IMR-90 (cell line): ENCODE measurements around the gene WWC2. TPM values are rescaled to one million over a fixed set of nuclear protein-coding genes. Genes with fewer than 3 reads are reported as not detected.

ENCODE experiments used
- ATAC-seq: fragments of 200-7000 bp; cut with Tn5 transposase; 2 replicates; pipeline ENCODE4 v1.9.1; 2020; ENCODE audit warnings: low read depth, mild to moderate bottlenecking, moderate library complexity
- BruUV-seq: library from RNA; stranded (reverse); fragments of 400-500 nt; replicated peaks from 2 replicates; lab custom pipeline; 2021; lab: Mats Ljungman, UMichigan
- CTCF ChIA-PET: fragments of 300-600 bp; formaldehyde crosslinking; extraction: SDS; loops from one replicate; lab custom pipeline; 2021; ENCODE audit warnings: antibody characterized with exemption; lab: Yijun Ruan, JAX
- POLR2A ChIA-PET: fragments of 300-600 bp; sonication (Branson Sonifier 250); formaldehyde crosslinking; loops from one replicate; lab custom pipeline; 2022; ENCODE audit warnings: antibody characterized with exemption; ENCODE audit not compliant: unreplicated experiment; lab: Charles Lee
- DNase-seq: peaks from one replicate; pipeline ENCODE4 v3.0.0; 2013
- H2AFZ ChIP-seq: replicated peaks from 2 replicates; pipeline ENCODE3; 2013; ENCODE audit warnings: low read length, mild to moderate bottlenecking; ENCODE audit not compliant: poor library complexity
- H2AK5ac ChIP-seq: 2 replicates; pipeline ENCODE4 v1.6.1; 2013; ENCODE audit warnings: low read depth, low read length, inconsistent platforms
- H2AK9ac ChIP-seq: replicated peaks from 2 replicates; pipeline ENCODE3; 2013; ENCODE audit warnings: mild to moderate bottlenecking, low read depth, low read length, moderate library complexity; ENCODE audit not compliant: poor library complexity
- H2BK120ac ChIP-seq: 2 replicates; pipeline ENCODE4 v1.6.1; 2013; ENCODE audit warnings: low read depth, low read length, inconsistent platforms
- H2BK15ac ChIP-seq: 3 replicates; pipeline ENCODE4 v1.6.1; 2013; ENCODE audit warnings: low read depth, low read length, inconsistent platforms
- H2BK20ac ChIP-seq: 2 replicates; pipeline ENCODE4 v1.6.1; 2013; ENCODE audit warnings: low read depth, mild to moderate bottlenecking, inconsistent platforms, low read length, moderate library complexity
- H2BK5ac ChIP-seq: 2 replicates; pipeline ENCODE4 v1.6.1; 2013; ENCODE audit warnings: mild to moderate bottlenecking, low read depth, low read length, inconsistent platforms; ENCODE audit not compliant: poor library complexity, severe bottlenecking
- H3K14ac ChIP-seq: replicated peaks from 2 replicates; pipeline ENCODE4 v1.6.1; 2013; ENCODE audit warnings: low read depth, low read length, inconsistent platforms
- H3K18ac ChIP-seq: 2 replicates; pipeline ENCODE4 v1.6.1; 2013; ENCODE audit warnings: low read depth, low read length, control low read depth
- H3K23ac ChIP-seq: 2 replicates; pipeline ENCODE4 v1.6.1; 2013; ENCODE audit warnings: low read depth, low read length, inconsistent platforms
- H3K27ac ChIP-seq: 2 replicates; pipeline ENCODE4 v1.5.1; 2013; ENCODE audit warnings: mild to moderate bottlenecking, control low read depth, low read length; ENCODE audit not compliant: insufficient read depth
- H3K27me3 ChIP-seq: 2 replicates; pipeline ENCODE4 v1.6.1; 2013; ENCODE audit warnings: low read length; ENCODE audit not compliant: control insufficient read depth, insufficient read depth
- H3K36me3 ChIP-seq: 2 replicates; pipeline ENCODE4 v1.6.1; 2013; ENCODE audit warnings: low read length, mixed read lengths; ENCODE audit not compliant: control insufficient read depth, insufficient read depth
- H3K4ac ChIP-seq: 2 replicates; pipeline ENCODE4 v1.6.1; 2013; ENCODE audit warnings: low read depth, low read length, inconsistent platforms
- H3K4me1 ChIP-seq: 2 replicates; pipeline ENCODE4 v1.6.1; 2013; ENCODE audit warnings: low read length, mixed read lengths; ENCODE audit not compliant: control insufficient read depth, insufficient read depth
- H3K4me2 ChIP-seq: 2 replicates; pipeline ENCODE4 v1.6.1; 2013; ENCODE audit warnings: low read depth, mild to moderate bottlenecking, control low read depth, low read length, moderate library complexity
- H3K4me3 ChIP-seq: 2 replicates; pipeline ENCODE4 v1.5.1; 2013; ENCODE audit warnings: low read depth, mild to moderate bottlenecking, control low read depth, low read length, moderate library complexity; ENCODE audit not compliant: insufficient read depth
- H3K56ac ChIP-seq: 2 replicates; pipeline ENCODE4 v1.6.1; 2013; ENCODE audit warnings: low read length, inconsistent platforms; ENCODE audit not compliant: insufficient read depth; ENCODE audit errors: extremely low read depth
- H3K79me1 ChIP-seq, 2 experiments: 2 replicates each; pipeline ENCODE4 v1.6.1; 2013; ENCODE audit warnings: low read length in 2 of 2, inconsistent platforms in 1 of 2, low read depth in 1 of 2
- H3K9ac ChIP-seq: 2 replicates; pipeline ENCODE4 v1.6.1; 2013; ENCODE audit warnings: low read depth, low read length, control low read depth
- H3K9me1 ChIP-seq: 2 replicates; pipeline ENCODE4 v1.6.1; 2013; ENCODE audit warnings: low read length, inconsistent platforms; ENCODE audit not compliant: insufficient read depth
- H3K9me3 ChIP-seq: 2 replicates; pipeline ENCODE4 v1.6.1; 2013; ENCODE audit warnings: low read length; ENCODE audit not compliant: control insufficient read depth, insufficient read depth
- H4K20me1 ChIP-seq: 2 replicates; pipeline ENCODE4 v1.6.1; 2013; ENCODE audit warnings: low read length, inconsistent platforms; ENCODE audit not compliant: insufficient read depth
- H4K5ac ChIP-seq: 2 replicates; pipeline ENCODE4 v1.6.1; 2013; ENCODE audit warnings: mild to moderate bottlenecking, low read depth, low read length, control low read depth
- H4K8ac ChIP-seq, 2 experiments: 2 replicates each; pipeline ENCODE4 v1.6.1; 2013; ENCODE audit warnings: low read depth in 2 of 2, low read length in 2 of 2, control low read depth in 1 of 2, inconsistent platforms in 1 of 2
- H4K91ac ChIP-seq: 2 replicates; pipeline ENCODE4 v1.6.1; 2013; ENCODE audit warnings: low read depth, low read length, inconsistent platforms; ENCODE audit not compliant: insufficient read depth
- ELK1 ChIP-seq: fragments of 150-350 bp; IDR thresholded peaks from 2 replicates; pipeline ENCODE4 v1.6.1; 2016; ENCODE audit warnings: low read depth, mild to moderate bottlenecking, low read length, moderate library complexity, borderline replicate concordance
- MAFK ChIP-seq: IDR thresholded peaks from 2 replicates; pipeline ENCODE4 v1.6.1; 2012; ENCODE audit warnings: low read depth, low read length, improper control_type of control experiment
- RAD21 ChIP-seq: IDR thresholded peaks from 2 replicates; pipeline ENCODE4 v1.6.1; 2012; ENCODE audit warnings: low read length, improper control_type of control experiment
- WGBS, 2 experiments: methylation state at CpG; one replicate each; pipeline versions ENCODE4 v1.1.5 to v1.1.7; 2013; ENCODE audit warnings: missing lambda C conversion rate in 2 of 2; ENCODE audit not compliant: insufficient read length in 1 of 2; ENCODE audit errors: extremely low coverage in 2 of 2; 5-methylcytosine and 5-hydroxymethylcytosine counted together
- dilution Hi-C: fragments of 300-500 bp; cut with HindIII; formaldehyde crosslinking; loops from one replicate; pipeline ENCODE4 v1.14.3; 2018; ENCODE audit warnings: low sequenced_read_pairs; ENCODE audit not compliant: unreplicated experiment
- in situ Hi-C: fragments of 300-500 bp; cut with MboI; formaldehyde crosslinking; loops from 3 replicates; pipeline ENCODE4 v1.14.3; 2019; ENCODE audit warnings: low sequenced_read_pairs, inconsistent platforms, mixed read lengths
- intact Hi-C: fragments of 100-400 bp; cut with micrococcal nuclease; formaldehyde crosslinking; loops from 2 replicates; pipeline ENCODE4 v1.10.0; 2022
- polyA plus RNA-seq, 3 experiments: library from polyadenylated mRNA; depleted of rRNA; stranded (reverse); fragments of >200 nt; gene quantifications; 2 replicates each; pipeline ENCODE4 v1.2.3, GENCODE V29; 2012; ENCODE audit warnings: low replicate concordance in 1 of 3
- total RNA-seq: library from RNA; depleted of rRNA; stranded (reverse); fragments of >200 nt; gene quantifications from 2 replicates; pipeline ENCODE4 v1.2.3, GENCODE V29; 2012

The WWC2 gene
- total and polyA plus RNA-seq, 2 of the 4 experiments (the other 2 are of a cell fraction) = 26.6 to 27.4 TPM

- TF ChIP-seq ELK1 (no peak), RAD21 (no peak)
These were observed 142.7 kb downstream of the WWC2 start (continued) for GRCh38 chr4:183241721-183242151.

GRCh38 chr4:183242291-183242690 lies 143.2 kb downstream of the WWC2 start:
- dilution Hi-C loops = no loop called here
- Histone ChIP-seq H2AK5ac (no peak overlapping the region), H3K9me1 (peaks cover 6% of the 10 kb centered on the region; the same call in 1 of the 2 replicates), H3K4me3 (no peak overlapping the region), H3K27ac (no peak overlapping the region), H2BK5ac (no peak overlapping the region), H3K27me3 (no peaks in the 10 kb centered on the region), H2BK15ac (no peak overlapping the region), H3K23ac (no peak overlapping the region), H3K4me1 (peaks cover 12% of the 10 kb centered on the region; the same call in 1 of the 2 replicates), H2AFZ (no peak overlapping the region), H4K20me1 (peaks cover 8% of the 10 kb centered on the region), H3K14ac (no peak overlapping the region), H3K4me2 (no peak overlapping the region), H2BK20ac (no peak overlapping the region), H4K5ac (no peak overlapping the region), H2BK120ac (no peak overlapping the region), H3K79me1 (peaks cover 18 to 25% of the 10 kb centered on the region in 2 experiments), H3K18ac (no peak overlapping the region), H3K56ac (no peak overlapping the region), H3K9me3 (peaks cover 2% of the 10 kb centered on the region; the same call in 1 of the 2 replicates), H3K4ac (no peak overlapping the region), H3K9ac (no peak overlapping the region), H2AK9ac (no peak overlapping the region), H3K36me3 (peaks cover 16% of the 10 kb centered on the region), H4K91ac (no peak overlapping the region), H4K8ac (no peak overlapping the region)
- BruUV-seq = no TSS peak
- ATAC-seq (no peak), DNase-seq (no peak)
- WGBS, 2 experiments = no CpG with 5 or more reads among the region's 2 CpGs
- CTCF ChIA-PET = interaction anchor here (1.0 to 3.1 kb wide), 2 partner anchors 20 to 28 kb away, joined by 3 to 10 read pairs; no protein-coding TSS in a partner anchor
- no peak for TF ChIP-seq MAFK
- in situ Hi-C loops = no loop called here
- POLR2A ChIA-PET = no interaction called here
- intact Hi-C loops = no loop called here
